Body of pancreas (tissue), 4 donors: ENCODE results near the gene CPNE7. TPM values are rescaled to one million over a fixed set of nuclear protein-coding genes. Genes with fewer than 3 reads are reported as not detected.

Experiments
- ATAC-seq: fragments of 150-250 bp; one replicate; pipeline ENCODE4 v1.9.1; 2016
- DNase-seq, 4 donors: peaks; one replicate each; pipeline ENCODE4 v3.0.0-alpha.2; 2019
- H3K27ac ChIP-seq, 4 donors: fragments of 200-600 bp; sonication (generic); 1 replicate in 3 of 4; 2 replicates in 1 of 4; pipeline versions ENCODE4 v1.5.1 to v1.6.1; 2016 to 2019; ENCODE audit warnings: mild to moderate bottlenecking in 1 of 4, mixed read lengths in 1 of 4, moderate library complexity in 1 of 4
- H3K27me3 ChIP-seq, 2 donors: fragments of 200-600 bp; sonication (generic); one replicate each; pipeline ENCODE4 v1.6.0; 2016; ENCODE audit warnings: mild to moderate bottlenecking in 1 of 2
- H3K36me3 ChIP-seq, 2 donors: fragments of 200-600 bp; sonication (generic); replicated peaks in 1 of 2; 2 replicates each; pipeline ENCODE4 v1.5.1; 2016; ENCODE audit warnings: low read depth in 2 of 2; ENCODE audit not compliant: insufficient read depth in 1 of 2
- H3K4me1 ChIP-seq: fragments of 200-600 bp; sonication (generic); one replicate; pipeline ENCODE4 v1.6.0; 2016
- H3K4me3 ChIP-seq, 2 donors: fragments of 200-600 bp; sonication (generic); 1 replicate in 1 of 2; 2 replicates in 1 of 2; pipeline ENCODE4 v1.5.1; 2016 to 2019
- H3K9me3 ChIP-seq, 3 donors: fragments of 200-600 bp; sonication (generic); 1 replicate in 2 of 3; 2 replicates in 1 of 3; pipeline ENCODE4 v1.5.1; 2016
- POLR2A ChIP-seq, 3 donors: fragments of 450-650 bp; IDR thresholded peaks; one replicate each; pipeline ENCODE4 v1.6.1; 2016; ENCODE audit warnings: antibody characterized with exemption in 3 of 3, mild to moderate bottlenecking in 2 of 3
- WGBS, 2 donors: methylation state at CpG; one replicate each; pipeline ENCODE4 v1.1.5; 2017; 5-methylcytosine and 5-hydroxymethylcytosine counted together
- intact Hi-C: fragments of 100-400 bp; cut with DNase I; formaldehyde crosslinking; loops from one replicate; pipeline ENCODE4 v1.15.1; 2023
- total RNA-seq, 2 donors: library from RNA; depleted of rRNA; stranded (reverse); fragments of >200 nt; gene quantifications; one replicate each; pipeline ENCODE4 v1.1.0, GENCODE V29; 2016
- TF ChIP-seq, protein P1 (sequence below), 7 experiments: fragments of 450-650 bp in 4 of 7; fragments of 200-600 bp in 3 of 7; sonication (generic) in 3 of 7; IDR thresholded peaks; one replicate each; pipeline ENCODE4 v1.5.1; 2016 to 2019; ENCODE audit warnings: antibody characterized with exemption in 7 of 7

CPNE7 gene
- total RNA-seq, 2 donors from 2014 or later: 2.1 TPM; not detected in 1

- peaks cover 21% of the 10 kb centered on the region for H3K4me1 ChIP-seq
- TF ChIP-seq POLR2A (IDR thresholded peaks at IDR 0.05): no peak
- TF ChIP-seq, protein P1, sequence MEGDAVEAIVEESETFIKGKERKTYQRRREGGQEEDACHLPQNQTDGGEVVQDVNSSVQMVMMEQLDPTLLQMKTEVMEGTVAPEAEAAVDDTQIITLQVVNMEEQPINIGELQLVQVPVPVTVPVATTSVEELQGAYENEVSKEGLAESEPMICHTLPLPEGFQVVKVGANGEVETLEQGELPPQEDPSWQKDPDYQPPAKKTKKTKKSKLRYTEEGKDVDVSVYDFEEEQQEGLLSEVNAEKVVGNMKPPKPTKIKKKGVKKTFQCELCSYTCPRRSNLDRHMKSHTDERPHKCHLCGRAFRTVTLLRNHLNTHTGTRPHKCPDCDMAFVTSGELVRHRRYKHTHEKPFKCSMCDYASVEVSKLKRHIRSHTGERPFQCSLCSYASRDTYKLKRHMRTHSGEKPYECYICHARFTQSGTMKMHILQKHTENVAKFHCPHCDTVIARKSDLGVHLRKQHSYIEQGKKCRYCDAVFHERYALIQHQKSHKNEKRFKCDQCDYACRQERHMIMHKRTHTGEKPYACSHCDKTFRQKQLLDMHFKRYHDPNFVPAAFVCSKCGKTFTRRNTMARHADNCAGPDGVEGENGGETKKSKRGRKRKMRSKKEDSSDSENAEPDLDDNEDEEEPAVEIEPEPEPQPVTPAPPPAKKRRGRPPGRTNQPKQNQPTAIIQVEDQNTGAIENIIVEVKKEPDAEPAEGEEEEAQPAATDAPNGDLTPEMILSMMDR (IDR thresholded peaks at IDR 0.05): peak; percentile 23 to 55 (median 40)
- intact Hi-C loops: no loop called here
- no peak for ATAC-seq
- no peaks in the 10 kb centered on the region for H3K36me3 ChIP-seq
- no peaks in the 10 kb centered on the region for H3K27me3 ChIP-seq
- H3K27ac ChIP-seq: peak overlapping the region in 1 of 4 donors; percentile 17
- DNase-seq: peak in 3 of 4 donors; percentile 38 to 52 (median 42)
- no peaks in the 10 kb centered on the region for H3K9me3 ChIP-seq
- no peak overlapping the region for H3K4me3 ChIP-seq
- 59% methylated on average over 17 of the region's 17 CpGs; no CpG with 5 or more reads in 1 of the 2 donors for WGBS, 2 donors
Observed at GRCh38 chr16:89615596-89616090, 40.1 kb downstream of the CPNE7 start.

GRCh38 chr16:89616623-89617022 lies 41.1 kb downstream of the CPNE7 start:
- Histone ChIP-seq H3K4me3 (no peak overlapping the region), H3K36me3 (no peaks in the 10 kb centered on the region), H3K27me3 (no peaks in the 10 kb centered on the region), H3K4me1 (peaks cover 21% of the 10 kb centered on the region), H3K9me3 (no peaks in the 10 kb centered on the region), H3K27ac (no peak overlapping the region)
- TF ChIP-seq, protein P1 (IDR thresholded peaks at IDR 0.05): no peak
- TF ChIP-seq POLR2A (IDR thresholded peaks at IDR 0.05): no peak
- ATAC-seq (no peak), DNase-seq (no peak)
- WGBS, 2 donors: 75 to 90% methylated on average over 20 of the region's 20 CpGs
- intact Hi-C loops: no loop called here

- no peak for DNase-seq
- Histone ChIP-seq H3K36me3 (no peaks in the 10 kb centered on the region), H3K9me3 (no peaks in the 10 kb centered on the region), H3K4me3 (no peak overlapping the region), H3K27me3 (no peaks in the 10 kb centered on the region), H3K27ac (no peak overlapping the region), H3K4me1 (peaks cover 21% of the 10 kb centered on the region)
- TF ChIP-seq POLR2A (IDR thresholded peaks at IDR 0.05): no peak
- ATAC-seq: no peak
- intact Hi-C loops: no loop called here
- 60 to 65% methylated on average over 4 to 6 of the region's 6 CpGs for WGBS, 2 donors
Observed at GRCh38 chr16:89617036-89617435, 41.5 kb downstream of the CPNE7 start.

- 70 to 73% methylated on average over 15 to 16 of the region's 16 CpGs for whole genome bisulfite sequencing, 2 donors
- peaks cover 13% of the 10 kb centered on the region for H3K4me1 ChIP-seq
- H3K9me3 ChIP-seq: no peaks in the 10 kb centered on the region
- no peak for ATAC-seq
- no peak overlapping the region for H3K27ac ChIP-seq
- no peak for DNase-seq
- no peaks in the 10 kb centered on the region for H3K36me3 ChIP-seq
- intact Hi-C loops: no loop called here
- no peak overlapping the region for H3K4me3 ChIP-seq
- H3K27me3 ChIP-seq: no peaks in the 10 kb centered on the region
- TF ChIP-seq POLR2A (IDR thresholded peaks at IDR 0.05): no peak
Observed at GRCh38 chr16:89618109-89618998, 42.8 kb downstream of the CPNE7 start.

- TF ChIP-seq, protein P1 (IDR thresholded peaks at IDR 0.05): no peak
- TF ChIP-seq POLR2A (IDR thresholded peaks at IDR 0.05): no peak
- no peaks in the 10 kb centered on the region for H3K36me3 ChIP-seq
- H3K4me1 ChIP-seq: peaks cover 11% of the 10 kb centered on the region
- intact Hi-C loops: no loop called here
- no peak overlapping the region for H3K27ac ChIP-seq
- H3K9me3 ChIP-seq: no peaks in the 10 kb centered on the region
- ATAC-seq (no peak), DNase-seq (no peak)
- WGBS, 2 donors: 63 to 87% methylated on average over 3 to 11 of the region's 12 CpGs
- no peak overlapping the region for H3K4me3 ChIP-seq
- no peaks in the 10 kb centered on the region for H3K27me3 ChIP-seq
Observed at GRCh38 chr16:89619840-89620239, 44.3 kb downstream of the CPNE7 start.
